DOHH2 (cell line): Measurements from ENCODE around the gene WDR70.

Experiments
- H3F3A ChIP-seq: fragments of 200-600 bp; sonication (generic), shearing (Covaris generic); 2 replicates; pipeline ENCODE4 v1.6.0; 2016; ENCODE audit warnings: antibody characterized with exemption, mild to moderate bottlenecking; ENCODE audit not compliant: control insufficient read depth, insufficient read depth
- H3K27ac ChIP-seq: fragments of 200-600 bp; sonication (generic); 2 replicates; pipeline ENCODE4 v1.5.1; 2014; ENCODE audit warnings: low read depth, mild to moderate bottlenecking, low read length, moderate library complexity
- H3K27me3 ChIP-seq: fragments of 200-600 bp; sonication (generic); 2 replicates; pipeline ENCODE4 v1.6.1; 2014; ENCODE audit warnings: mild to moderate bottlenecking, low read length, mixed read lengths; ENCODE audit not compliant: control insufficient read depth
- H3K36me3 ChIP-seq: fragments of 200-600 bp; sonication (generic); 2 replicates; pipeline ENCODE4 v1.6.1; 2014; ENCODE audit warnings: mild to moderate bottlenecking, low read length, moderate library complexity, mixed read lengths; ENCODE audit not compliant: control insufficient read depth
- H3K4me1 ChIP-seq: fragments of 200-600 bp; sonication (generic); 2 replicates; pipeline ENCODE4 v1.6.1; 2014; ENCODE audit warnings: mild to moderate bottlenecking, low read length, mixed read lengths; ENCODE audit not compliant: control insufficient read depth
- H3K4me2 ChIP-seq: fragments of 200-600 bp; sonication (generic); 2 replicates; pipeline ENCODE4 v1.6.0; 2014; ENCODE audit warnings: mild to moderate bottlenecking, low read length, moderate library complexity
- H3K4me3 ChIP-seq: fragments of 200-600 bp; sonication (generic); 2 replicates; pipeline ENCODE4 v1.5.1; 2014; ENCODE audit warnings: mild to moderate bottlenecking, low read length, mixed read lengths
- H3K79me2 ChIP-seq: fragments of 200-600 bp; sonication (generic); 2 replicates; pipeline ENCODE4 v1.6.1; 2014; ENCODE audit warnings: mild to moderate bottlenecking, low read length, mixed read lengths; ENCODE audit not compliant: control insufficient read depth
- H3K9me2 ChIP-seq: fragments of 200-600 bp; sonication (generic); replicated peaks from 2 replicates; pipeline ENCODE4 v1.6.1; 2014; ENCODE audit warnings: mild to moderate bottlenecking, low read length, mixed read lengths; ENCODE audit not compliant: control insufficient read depth
- H3K9me3 ChIP-seq: fragments of 200-600 bp; sonication (generic); 2 replicates; pipeline ENCODE4 v1.6.1; 2014; ENCODE audit warnings: antibody characterized with exemption, low read length, mixed read lengths; ENCODE audit not compliant: control insufficient read depth, insufficient read depth
- H4K20me1 ChIP-seq: fragments of 200-600 bp; sonication (generic); 2 replicates; pipeline ENCODE4 v1.6.0; 2014; ENCODE audit warnings: low read depth, mild to moderate bottlenecking, antibody characterized with exemption, low read length, moderate library complexity; ENCODE audit not compliant: control insufficient read depth, insufficient read depth
- CTCF ChIP-seq: fragments of 200-600 bp; sonication (generic); IDR thresholded peaks from one replicate; pipeline ENCODE4 v1.5.1; 2014; ENCODE audit warnings: antibody characterized with exemption, mild to moderate bottlenecking, low read depth, low read length; ENCODE audit not compliant: poor library complexity, severe bottlenecking
- EZH2phosphoT487 ChIP-seq: fragments of 200-600 bp; sonication (generic); IDR thresholded peaks from 2 replicates; pipeline ENCODE4 v1.6.1; 2017; ENCODE audit warnings: borderline replicate concordance, mild to moderate bottlenecking, antibody characterized with exemption, low read length, moderate library complexity, mixed read lengths

WDR70 gene

GRCh38 chr5:37519807-37520206 lies 140.7 kb downstream of the WDR70 start:
- H3F3A ChIP-seq: no peaks in the 10 kb centered on the region
- H3K9me2 ChIP-seq: no peaks in the 10 kb centered on the region
- H4K20me1 ChIP-seq: no peaks in the 10 kb centered on the region
- no peak overlapping the region for H3K4me2 ChIP-seq
- no peak overlapping the region for H3K27ac ChIP-seq
- H3K9me3 ChIP-seq: no peaks in the 10 kb centered on the region
- no peak overlapping the region for H3K4me3 ChIP-seq
- TF ChIP-seq CTCF (no peak), EZH2phosphoT487 (no peak)
- H3K27me3 ChIP-seq: no peaks in the 10 kb centered on the region
- H3K79me2 ChIP-seq: no peaks in the 10 kb centered on the region
- H3K4me1 ChIP-seq: no peaks in the 10 kb centered on the region
- H3K36me3 ChIP-seq: 0 out of 2 replicates have a peak, but pooled peaks cover 3% of the 10 kb centered on the region

GRCh38 chr5:37520811-37521210 lies 141.7 kb downstream of the WDR70 start:
- Histone ChIP-seq H3K9me3 (no peaks in the 10 kb centered on the region), H4K20me1 (no peaks in the 10 kb centered on the region), H3K4me3 (no peak overlapping the region), H3K9me2 (no peaks in the 10 kb centered on the region), H3K79me2 (no peaks in the 10 kb centered on the region), H3F3A (no peaks in the 10 kb centered on the region), H3K4me2 (no peak overlapping the region), H3K36me3 (0 out of 2 replicates have a peak, but pooled peaks cover 3% of the 10 kb centered on the region), H3K27me3 (no peaks in the 10 kb centered on the region), H3K4me1 (no peaks in the 10 kb centered on the region), H3K27ac (no peak overlapping the region)
- no peak for TF ChIP-seq EZH2phosphoT487
- TF ChIP-seq CTCF: no peak

- Histone ChIP-seq H3K36me3 (no peaks in the 10 kb centered on the region), H3K4me2 (no peak overlapping the region), H3K9me2 (no peaks in the 10 kb centered on the region), H3F3A (no peaks in the 10 kb centered on the region), H3K4me3 (no peak overlapping the region), H3K27ac (no peak overlapping the region), H3K4me1 (no peaks in the 10 kb centered on the region), H3K9me3 (no peaks in the 10 kb centered on the region), H3K79me2 (no peaks in the 10 kb centered on the region), H4K20me1 (no peaks in the 10 kb centered on the region), H3K27me3 (no peaks in the 10 kb centered on the region)
- TF ChIP-seq EZH2phosphoT487 (no peak), CTCF (no peak)
Observed at GRCh38 chr5:37532976-37533740, 154.0 kb downstream of the WDR70 start.
